Measurements from ENCODE around the gene COL4A6. TPM values are rescaled to one million over a fixed set of nuclear protein-coding genes. Genes with fewer than 3 reads are reported as not detected.

COL4A6 gene
- polyA plus RNA-seq, 3 donors = not detected

DNA sequence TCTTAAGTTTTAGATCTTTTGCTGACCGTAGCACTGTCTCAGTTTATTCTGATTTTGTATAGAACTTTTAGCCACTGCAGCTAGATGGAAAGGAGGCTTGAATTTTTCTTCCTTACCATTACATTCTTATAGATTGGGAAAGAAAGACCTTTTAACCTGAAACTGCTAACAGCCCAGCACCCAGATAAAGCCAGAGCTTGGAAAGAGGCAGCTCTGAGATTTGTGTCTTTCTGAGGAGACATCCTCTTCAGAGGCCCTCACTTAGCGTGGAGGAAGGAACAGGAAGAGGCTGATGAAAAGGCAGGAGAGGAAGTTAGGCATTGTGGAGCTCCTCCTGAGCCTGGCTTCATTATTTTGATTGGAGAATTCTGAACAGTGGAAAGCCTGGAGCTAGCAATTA, 311.6 kb downstream of the COL4A6 start:
- Histone ChIP-seq H3K9me3 (replicated peaks in 1 of 2; ENCODE audit: control insufficient read depth in 1 of 2, insufficient read depth in 1 of 2, low read length in 2 of 2) (no peaks in the 10 kb centered on the region), H3K4me2 (replicated peaks; ENCODE audit: extremely low read depth, low read length, poor library complexity, severe bottlenecking) (no peak overlapping the region), H4K20me1 (ENCODE audit: insufficient read depth, low read length) (no peaks in the 10 kb centered on the region), H3K4me3 (replicated peaks in 1 of 3; ENCODE audit: low read depth in 2 of 3, low read length in 3 of 3) (no peak overlapping the region), H3K9ac (ENCODE audit: insufficient read depth, low read length, poor library complexity, severe bottlenecking) (no peak overlapping the region), H3K27me3 (ENCODE audit: control insufficient read depth in 2 of 2, insufficient read depth in 2 of 2, low read length in 2 of 2) (no peaks in the 10 kb centered on the region), H3K79me2 (ENCODE audit: insufficient read depth, low read length) (no peaks in the 10 kb centered on the region), H3K36me3 (replicated peaks in 1 of 2; ENCODE audit: control insufficient read depth in 1 of 2, insufficient read depth in 2 of 2, low read length in 2 of 2) (peaks cover 16 to 24% of the 10 kb centered on the region in 2 donors), H3K4me1 (ENCODE audit: control insufficient read depth in 1 of 2, insufficient read depth in 2 of 2, low read length in 2 of 2) (no peaks in the 10 kb centered on the region), H3K27ac (ENCODE audit: low read depth in 1 of 2, low read length in 2 of 2) (no peak overlapping the region), H2AFZ (ENCODE audit: insufficient read depth, low read depth, low read length, poor library complexity, severe bottlenecking) (no peak overlapping the region)
- H3K4me3 Mint-ChIP-seq = no peak overlapping the region
- DNase-seq = no peak
- H3K27ac Mint-ChIP-seq = no peak overlapping the region
- peaks cover 19 to 22% of the 10 kb centered on the region in 2 donors for H3K36me3 Mint-ChIP-seq
- TF ChIP-seq, protein P1, sequence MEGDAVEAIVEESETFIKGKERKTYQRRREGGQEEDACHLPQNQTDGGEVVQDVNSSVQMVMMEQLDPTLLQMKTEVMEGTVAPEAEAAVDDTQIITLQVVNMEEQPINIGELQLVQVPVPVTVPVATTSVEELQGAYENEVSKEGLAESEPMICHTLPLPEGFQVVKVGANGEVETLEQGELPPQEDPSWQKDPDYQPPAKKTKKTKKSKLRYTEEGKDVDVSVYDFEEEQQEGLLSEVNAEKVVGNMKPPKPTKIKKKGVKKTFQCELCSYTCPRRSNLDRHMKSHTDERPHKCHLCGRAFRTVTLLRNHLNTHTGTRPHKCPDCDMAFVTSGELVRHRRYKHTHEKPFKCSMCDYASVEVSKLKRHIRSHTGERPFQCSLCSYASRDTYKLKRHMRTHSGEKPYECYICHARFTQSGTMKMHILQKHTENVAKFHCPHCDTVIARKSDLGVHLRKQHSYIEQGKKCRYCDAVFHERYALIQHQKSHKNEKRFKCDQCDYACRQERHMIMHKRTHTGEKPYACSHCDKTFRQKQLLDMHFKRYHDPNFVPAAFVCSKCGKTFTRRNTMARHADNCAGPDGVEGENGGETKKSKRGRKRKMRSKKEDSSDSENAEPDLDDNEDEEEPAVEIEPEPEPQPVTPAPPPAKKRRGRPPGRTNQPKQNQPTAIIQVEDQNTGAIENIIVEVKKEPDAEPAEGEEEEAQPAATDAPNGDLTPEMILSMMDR (IDR thresholded peaks at IDR 0.05) = no peak
- H3K4me1 Mint-ChIP-seq = peaks cover 4% of the 10 kb centered on the region
- peaks cover 0 to 9% (median 0%) of the 10 kb centered on the region in 3 donors for H3K27me3 Mint-ChIP-seq (ENCODE audit: low read depth in 3 of 3)
- no peaks in the 10 kb centered on the region for H3K9me3 Mint-ChIP-seq
- WGBS (ENCODE audit: insufficient coverage) = 0% methylated on average over 1 of the region's 2 CpGs
- intact Hi-C loops (cut with micrococcal nuclease) = no loop called here

DNA sequence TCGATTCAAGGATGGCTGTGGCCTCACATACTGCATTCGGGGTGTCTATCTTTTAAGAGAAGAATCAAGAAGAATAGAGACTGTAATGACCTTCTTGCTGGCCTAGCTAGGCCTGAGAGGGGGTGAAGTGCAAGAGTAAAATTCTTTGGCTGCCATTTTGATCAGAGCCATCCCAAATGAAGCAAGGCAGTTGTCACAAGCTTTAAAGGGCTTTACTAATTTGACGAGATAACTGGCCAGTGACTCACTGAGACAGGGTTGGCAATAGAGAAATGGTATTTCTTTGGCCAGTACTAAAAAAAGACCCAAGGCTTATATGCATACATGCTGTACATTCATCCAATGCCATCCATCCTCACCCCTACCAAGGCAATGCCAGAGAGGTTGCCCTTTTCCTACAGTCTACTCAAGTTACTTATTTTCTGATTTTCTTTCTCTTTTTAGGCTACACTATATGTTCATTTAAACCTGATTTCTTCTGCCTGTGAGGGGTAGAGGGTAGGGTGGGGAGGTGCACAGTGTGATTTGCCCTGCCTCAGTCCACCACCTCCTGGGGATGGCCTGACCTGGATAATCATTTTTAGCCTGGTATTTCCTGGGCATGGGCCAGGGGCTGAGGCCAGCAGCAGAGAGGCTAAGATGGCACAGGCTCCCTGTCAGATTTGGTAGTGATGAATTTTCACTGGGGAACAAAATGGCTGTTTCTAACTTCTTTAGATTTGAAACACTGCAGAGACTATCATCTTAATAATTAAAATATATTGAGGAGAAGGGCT, 314.4 kb downstream of the COL4A6 start:
- no peak for DNase-seq
- peaks cover 7 to 10% of the 10 kb centered on the region in 2 donors for H3K36me3 Mint-ChIP-seq
- H3K27ac Mint-ChIP-seq = peak overlapping the region in 1 of 7 donors; percentile 21
- no peak overlapping the region for H3K4me3 Mint-ChIP-seq
- Histone ChIP-seq H4K20me1 (ENCODE audit: insufficient read depth, low read length) (no peaks in the 10 kb centered on the region), H3K27ac (ENCODE audit: low read depth in 1 of 2, low read length in 2 of 2) (no peak overlapping the region), H3K4me1 (ENCODE audit: control insufficient read depth in 1 of 2, insufficient read depth in 2 of 2, low read length in 2 of 2) (no peaks in the 10 kb centered on the region), H3K36me3 (replicated peaks in 1 of 2; ENCODE audit: control insufficient read depth in 1 of 2, insufficient read depth in 2 of 2, low read length in 2 of 2) (peaks cover 5 to 13% of the 10 kb centered on the region in 2 donors), H3K4me2 (replicated peaks; ENCODE audit: extremely low read depth, low read length, poor library complexity, severe bottlenecking) (no peak overlapping the region), H3K9me3 (replicated peaks in 1 of 2; ENCODE audit: control insufficient read depth in 1 of 2, insufficient read depth in 1 of 2, low read length in 2 of 2) (no peaks in the 10 kb centered on the region), H3K79me2 (ENCODE audit: insufficient read depth, low read length) (no peaks in the 10 kb centered on the region), H3K4me3 (replicated peaks in 1 of 3; ENCODE audit: low read depth in 2 of 3, low read length in 3 of 3) (no peak overlapping the region), H3K9ac (ENCODE audit: insufficient read depth, low read length, poor library complexity, severe bottlenecking) (no peak overlapping the region), H2AFZ (ENCODE audit: insufficient read depth, low read depth, low read length, poor library complexity, severe bottlenecking) (no peak overlapping the region), H3K27me3 (ENCODE audit: control insufficient read depth in 2 of 2, insufficient read depth in 2 of 2, low read length in 2 of 2) (no peaks in the 10 kb centered on the region)
- H3K27me3 Mint-ChIP-seq (ENCODE audit: low read depth in 3 of 3) = peaks cover 0 to 9% (median 1%) of the 10 kb centered on the region in 3 donors
- no CpG with 5 or more reads among the region's 3 CpGs for WGBS (ENCODE audit: insufficient coverage)
- TF ChIP-seq, protein P1 (IDR thresholded peaks at IDR 0.05) = no peak
- no peaks in the 10 kb centered on the region for H3K9me3 Mint-ChIP-seq
- intact Hi-C loops (cut with micrococcal nuclease) = no loop called here
- H3K4me1 Mint-ChIP-seq = peaks cover 4% of the 10 kb centered on the region

All from CD14-positive monocyte (primary cell).